Measurements from ENCODE around the gene STX5.
"Not testable (repeated sequence)": the region's sequence is repeated elsewhere in the genome, so short reads cannot be mapped to it uniquely, and the experiment has no call there.

The STX5 gene

DNA sequence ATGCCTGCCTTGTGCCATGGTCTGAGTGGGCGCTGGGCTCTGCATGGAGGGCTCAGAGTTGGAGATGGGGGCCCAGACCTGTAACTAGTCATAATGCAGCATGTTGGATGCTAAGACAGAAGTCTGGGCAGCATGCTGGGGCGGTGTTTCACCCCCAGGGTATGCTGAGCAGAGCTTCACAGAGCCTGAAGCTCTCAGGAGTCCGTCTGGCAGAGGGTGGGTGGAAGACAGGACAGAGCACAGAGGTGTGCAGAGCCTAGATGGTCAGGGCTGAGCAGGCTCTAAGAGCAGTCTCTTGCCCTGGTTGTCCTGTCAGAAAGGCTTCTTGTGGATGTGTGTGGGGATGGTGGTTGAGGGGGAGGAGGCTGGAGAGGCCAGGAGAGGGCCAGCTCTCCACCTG is 53.4 kb downstream of the STX5 start:
- no peak for DNase-seq

DNA sequence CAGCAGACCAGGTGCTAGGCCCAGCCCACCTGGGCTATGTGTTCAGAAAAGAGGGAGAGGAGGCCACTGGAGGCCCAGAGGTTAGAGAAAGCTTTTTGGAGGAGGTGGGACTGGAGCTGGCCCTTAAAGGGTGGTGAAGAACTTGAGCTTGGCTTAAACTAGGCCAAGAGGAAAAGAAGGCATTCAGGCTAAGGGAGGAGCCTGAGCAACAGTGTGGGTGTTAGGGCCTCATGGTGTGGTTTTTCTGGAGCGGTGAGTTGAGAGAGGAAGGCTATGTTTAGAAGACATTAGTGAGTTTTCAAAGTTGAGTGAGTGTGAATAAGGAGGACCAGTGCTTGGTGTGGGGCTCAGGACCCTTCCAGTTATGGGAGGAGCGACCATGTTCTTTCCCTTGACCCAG is 54.5 kb downstream of the STX5 start:
- no peak for DNase-seq

DNA sequence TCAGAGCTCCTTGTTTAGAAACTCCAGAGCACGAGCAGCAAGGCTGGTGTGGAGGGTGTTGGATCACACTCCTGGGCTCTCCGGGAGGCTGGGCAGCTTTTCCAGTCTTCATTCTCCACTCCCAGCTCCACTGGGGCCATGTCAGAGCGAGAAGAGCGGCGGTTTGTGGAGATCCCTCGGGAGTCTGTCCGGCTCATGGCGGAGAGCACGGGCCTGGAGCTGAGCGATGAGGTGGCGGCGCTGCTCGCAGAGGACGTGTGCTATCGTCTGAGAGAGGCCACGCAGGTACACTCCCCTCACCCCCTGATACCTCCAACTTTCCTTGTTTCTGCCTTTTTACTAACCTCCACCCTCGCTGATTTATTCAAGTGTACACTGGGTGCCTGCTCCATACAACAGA is 56.2 kb downstream of the STX5 start:
- DNase-seq, result no peak

DNA sequence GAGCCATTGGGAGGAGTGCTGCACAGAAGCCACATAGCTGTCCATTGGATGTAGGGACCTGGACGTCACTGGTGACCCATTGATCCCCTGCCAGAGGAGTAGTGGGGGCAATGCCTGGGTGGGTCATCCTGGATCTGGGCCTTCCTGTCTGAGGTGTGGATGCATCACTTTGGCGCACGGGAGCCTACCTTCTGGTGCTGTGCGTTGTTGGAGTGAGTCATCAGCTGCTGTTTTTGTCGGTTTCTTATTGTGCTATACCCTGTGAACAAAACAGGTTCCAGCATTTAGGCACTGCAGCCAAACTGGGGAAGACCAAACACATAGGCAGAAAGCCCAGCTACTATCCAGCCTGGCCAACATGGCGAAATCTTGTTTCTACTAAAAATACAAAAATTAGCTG is 57.4 kb downstream of the STX5 start:
- DNase-seq, result no peak

DNA sequence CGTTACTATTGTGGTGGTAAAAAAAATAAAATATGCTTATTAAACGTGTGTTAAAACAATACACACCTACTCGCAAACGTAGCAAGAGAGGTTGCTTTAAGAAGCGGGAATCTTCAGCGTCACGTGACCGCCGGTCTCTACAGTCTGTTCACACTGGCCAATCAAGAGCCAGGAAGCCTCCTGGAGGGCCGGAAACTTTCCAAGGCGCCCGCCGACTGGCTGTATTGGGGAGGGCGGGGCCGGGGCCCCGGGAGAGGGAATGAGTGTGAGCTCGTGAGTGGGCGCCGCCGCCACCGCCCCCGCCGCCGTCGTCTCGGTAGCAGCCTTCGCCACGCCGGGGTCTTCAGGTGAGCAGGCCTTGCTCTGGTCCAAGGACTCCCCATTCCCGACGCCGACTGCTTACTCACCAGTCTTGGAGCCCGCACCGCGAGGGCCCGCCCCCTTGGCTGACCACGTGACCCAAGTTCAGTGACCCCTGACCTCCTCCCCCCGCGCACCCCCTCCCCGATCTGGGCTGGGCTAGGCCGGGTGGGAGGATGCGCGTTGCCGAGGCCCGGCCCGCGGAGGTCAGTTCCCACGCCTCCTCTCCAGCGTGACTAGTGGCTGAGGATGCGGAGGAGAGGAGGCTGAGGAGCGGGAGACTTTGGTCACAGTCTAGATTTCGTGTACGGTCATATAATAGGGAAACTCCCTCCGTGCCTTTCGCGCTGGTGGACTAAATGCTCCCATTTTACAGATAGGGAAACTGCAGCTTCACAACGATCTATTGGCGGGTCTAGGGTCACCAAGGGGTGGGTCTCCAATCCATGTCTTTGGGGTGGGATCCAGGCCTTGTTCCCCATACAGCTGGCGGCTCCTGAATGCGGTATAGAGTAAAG is 60.5 kb downstream of the STX5 start, which contains the start of gene TAF6L:
TAF6L (plus strand) TSS at position 253 of the 878 bp plus-strand sequence. CDS start 4,388 bp downstream, outside the sequence.
- peak; percentile 80 to 98 for DNase-seq

DNA sequence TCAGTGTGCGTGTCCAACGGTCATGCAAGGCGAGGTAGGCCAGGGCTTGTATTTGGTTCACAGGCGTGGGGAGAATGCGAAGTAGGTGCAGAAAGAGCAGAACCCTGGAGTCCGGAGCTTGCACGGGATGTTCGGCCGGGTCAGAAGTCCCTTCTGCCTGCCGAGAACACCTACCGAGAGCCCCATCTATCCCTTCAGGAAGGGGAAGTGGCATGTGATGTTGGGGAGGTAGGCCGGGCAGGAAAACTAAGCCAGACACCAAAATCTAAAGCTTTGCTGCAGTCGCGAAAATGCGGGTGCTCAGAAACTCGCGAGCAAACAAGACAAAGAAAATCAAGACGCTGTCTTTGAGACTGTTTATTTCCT is 61.1 kb downstream of the STX5 start:
- DNase-seq, result peak in 1 of 2 experiments; percentile 38

DNA sequence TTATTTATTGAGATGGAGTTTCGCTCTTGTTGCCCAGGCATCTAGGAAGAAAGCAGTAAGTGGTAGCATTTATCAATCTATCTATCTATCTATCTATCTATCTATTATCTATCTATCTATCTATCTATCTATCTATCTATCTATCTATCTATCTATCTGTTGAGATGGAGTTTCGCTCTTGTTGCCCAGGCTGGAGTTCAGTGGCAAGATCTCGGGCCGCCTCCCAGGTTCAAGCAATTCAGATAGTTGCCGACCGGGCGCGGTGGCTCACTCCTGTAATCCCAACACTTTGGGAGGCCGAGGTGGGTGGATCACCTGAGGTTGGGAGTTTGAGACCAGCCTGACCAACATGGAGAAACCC is 71.0 kb downstream of the STX5 start:
- not testable (repeated sequence) for DNase-seq

DNA sequence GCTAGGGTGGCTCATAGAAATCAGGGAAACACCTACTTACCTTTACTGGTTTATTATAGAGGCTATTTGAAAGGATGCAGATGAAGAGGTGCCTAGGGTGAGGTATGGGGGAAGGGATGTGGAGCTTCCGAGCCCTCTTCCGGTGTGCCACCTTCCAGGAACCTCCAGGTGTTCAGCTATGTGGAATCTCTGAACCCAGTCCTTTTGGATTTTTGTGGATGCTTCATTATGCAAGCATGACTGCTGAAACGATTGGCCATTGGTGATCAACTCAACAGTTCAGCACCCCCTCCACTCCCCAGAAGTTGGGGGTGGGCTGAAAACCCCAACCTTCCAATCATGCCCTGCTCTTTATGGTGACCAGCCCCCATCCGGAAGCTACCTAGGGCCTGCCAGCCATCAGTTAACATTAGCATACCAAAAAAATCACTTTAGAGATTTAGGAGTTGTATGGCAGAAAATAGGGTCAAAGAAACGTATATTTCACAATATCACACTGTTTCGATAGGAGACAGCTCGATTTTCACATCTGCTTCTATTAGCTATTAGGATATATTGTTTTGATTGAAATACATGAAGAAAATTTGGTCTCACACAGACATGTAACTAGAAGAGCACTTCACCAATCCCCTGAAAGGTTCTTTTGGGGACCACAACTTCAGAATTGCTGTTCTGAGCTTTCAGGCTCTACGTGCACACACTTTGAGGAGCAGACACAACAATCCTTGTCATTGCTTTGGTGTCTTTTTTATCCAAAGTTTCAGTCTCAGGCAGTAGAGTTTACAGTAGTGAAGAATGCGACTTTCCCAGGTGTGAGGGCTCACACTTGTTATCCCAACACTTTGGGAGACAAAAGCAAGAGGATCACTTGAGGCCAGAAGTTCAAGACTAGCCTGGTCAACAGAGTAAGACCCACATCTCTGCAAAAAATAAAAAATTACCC is 73.7 kb downstream of the STX5 start:
- DNase-seq, result no peak

Data from cerebellar nuclear complex (tissue), 1 donor.